Activated T-cell treated with anti-CD3 and anti-CD28 coated beads for 1 hour (primary cell): ENCODE results near the gene ARHGAP21.
"Not testable (repeated sequence)": the region's sequence is repeated elsewhere in the genome, so short reads cannot be mapped to it uniquely, and the experiment has no call there.

ENCODE experiments used
- DNase-seq: peaks from one replicate; pipeline ENCODE4 v3.0.0-alpha.2; 2020; ENCODE audit warnings: low read depth

ARHGAP21 gene

GRCh38 chr10:24625778-24626177 lies 97.9 kb downstream of the ARHGAP21 start:
- no peak for DNase-seq

- no peak for DNase-seq
Observed at GRCh38 chr10:24623383-24623782, 100.3 kb downstream of the ARHGAP21 start.

- no peak for DNase-seq
Observed at GRCh38 chr10:24622781-24623301, 100.8 kb downstream of the ARHGAP21 start.

GRCh38 chr10:24621035-24621795 lies 102.5 kb downstream of the ARHGAP21 start:
- not testable (repeated sequence) for DNase-seq

GRCh38 chr10:24619994-24620310 lies 103.7 kb downstream of the ARHGAP21 start:
- not testable (repeated sequence) for DNase-seq

GRCh38 chr10:24619291-24619993 lies 104.2 kb downstream of the ARHGAP21 start:
- not testable (repeated sequence) for DNase-seq

GRCh38 chr10:24618401-24618800 lies 105.3 kb downstream of the ARHGAP21 start:
- no peak for DNase-seq

- DNase-seq: peak; percentile 45
Observed at GRCh38 chr10:24617771-24618396, 105.8 kb downstream of the ARHGAP21 start.

- DNase-seq: no peak
Observed at GRCh38 chr10:24616536-24616935, 107.2 kb downstream of the ARHGAP21 start.

GRCh38 chr10:24606021-24606420 lies 117.7 kb downstream of the ARHGAP21 start:
- DNase-seq: no peak

- DNase-seq: no peak
Observed at GRCh38 chr10:24605141-24605540, 118.5 kb downstream of the ARHGAP21 start.

GRCh38 chr10:24603333-24603732 lies 120.4 kb downstream of the ARHGAP21 start:
- DNase-seq: no peak

GRCh38 chr10:24597961-24598360 lies 125.7 kb downstream of the ARHGAP21 start:
- no peak for DNase-seq

GRCh38 chr10:24597426-24597825 lies 126.3 kb downstream of the ARHGAP21 start:
- DNase-seq: no peak

- no peak for DNase-seq
Observed at GRCh38 chr10:24596217-24596930, 127.3 kb downstream of the ARHGAP21 start.

- no peak for DNase-seq
Observed at GRCh38 chr10:24590697-24591457, 132.8 kb downstream of the ARHGAP21 start.

GRCh38 chr10:24589265-24589664 lies 134.4 kb downstream of the ARHGAP21 start:
- DNase-seq: no peak

- DNase-seq: no peak
Observed at GRCh38 chr10:24579906-24580305, 143.8 kb downstream of the ARHGAP21 start.

- no peak for DNase-seq
Observed at GRCh38 chr10:24579448-24579847, 144.2 kb downstream of the ARHGAP21 start.

GRCh38 chr10:24575481-24576002 lies 148.1 kb downstream of the ARHGAP21 start:
- DNase-seq: no peak

GRCh38 chr10:24574578-24575155 lies 149.0 kb downstream of the ARHGAP21 start:
- DNase-seq: no peak
